Activated CD8-positive, alpha-beta memory T cell treated with anti-CD3 and anti-CD28 coated beads, Interleukin-2, amount 50 U/mL, for 1 hour (primary cell): ENCODE results near the gene DHX8.
"Not testable (repeated sequence)": the region's sequence is repeated elsewhere in the genome, so short reads cannot be mapped to it uniquely, and the experiment has no call there.

Source experiments
- DNase-seq: peaks from one replicate; pipeline ENCODE4 v3.0.0-alpha.2; 2020; ENCODE audit errors: extremely low read depth

DHX8 gene

GRCh38 chr17:43483674-43484551 is at the start of gene DHX8:
DHX8 (plus strand) TSS chr17:43483975; CDS start chr17:43484038, 63 bp downstream.
- DNase-seq = peak; percentile 96

GRCh38 chr17:43434902-43435319 is 48.9 kb upstream of the DHX8 start:
- DNase-seq = no peak

GRCh38 chr17:43437756-43438155 is 46.0 kb upstream of the DHX8 start:
- no peak for DNase-seq

GRCh38 chr17:43438626-43439025 is 45.1 kb upstream of the DHX8 start:
- DNase-seq = no peak

GRCh38 chr17:43439041-43439440 is 44.7 kb upstream of the DHX8 start:
- no peak for DNase-seq

GRCh38 chr17:43442711-43443110 is 41.1 kb upstream of the DHX8 start:
- no peak for DNase-seq

GRCh38 chr17:43443381-43443780 is 40.4 kb upstream of the DHX8 start:
- no peak for DNase-seq

GRCh38 chr17:43444223-43445008 is 39.4 kb upstream of the DHX8 start:
- no peak for DNase-seq

- DNase-seq = no peak
Observed at GRCh38 chr17:43445009-43445589, 38.7 kb upstream of the DHX8 start.

GRCh38 chr17:43446773-43447172 is 37.0 kb upstream of the DHX8 start:
- no peak for DNase-seq

GRCh38 chr17:43448720-43449469 is 34.9 kb upstream of the DHX8 start:
- DNase-seq = no peak

- no peak for DNase-seq
Observed at GRCh38 chr17:43449470-43450248, 34.1 kb upstream of the DHX8 start.

- not testable (repeated sequence) for DNase-seq
Observed at GRCh38 chr17:43450791-43451190, 33.0 kb upstream of the DHX8 start.

GRCh38 chr17:43451741-43452140 is 32.0 kb upstream of the DHX8 start:
- not testable (repeated sequence) for DNase-seq

GRCh38 chr17:43453331-43453812 is 30.4 kb upstream of the DHX8 start:
- no peak for DNase-seq

- no peak for DNase-seq
Observed at GRCh38 chr17:43454868-43455267, 28.9 kb upstream of the DHX8 start.

GRCh38 chr17:43456029-43456428 is 27.7 kb upstream of the DHX8 start:
- no peak for DNase-seq

GRCh38 chr17:43456661-43457361 is 27.0 kb upstream of the DHX8 start:
- DNase-seq = no peak

- DNase-seq = no peak
Observed at GRCh38 chr17:43457362-43457692, 26.4 kb upstream of the DHX8 start.

- not testable (repeated sequence) for DNase-seq
Observed at GRCh38 chr17:43459878-43460277, 23.9 kb upstream of the DHX8 start.
